K562 (cell line): ENCODE measurements around the gene NUDT1. TPM values are rescaled to one million over a fixed set of nuclear protein-coding genes. Genes with fewer than 3 reads are reported as not detected.

Source experiments
- E4F1 ChIP-seq: fragments of 250-450 bp; sonication (Bioruptor Pico); IDR thresholded peaks from 2 replicates; pipeline ENCODE4 v1.5.0; 2021; ENCODE audit warnings: mild to moderate bottlenecking, borderline replicate concordance
- ELK3 ChIP-seq: fragments of 450-650 bp; formaldehyde crosslinking; IDR thresholded peaks from 2 replicates; pipeline ENCODE4 v1.4.0; 2020; ENCODE audit warnings: mild to moderate bottlenecking
- HCFC1 ChIP-seq: IDR thresholded peaks from 2 replicates; pipeline ENCODE4 v1.6.1; 2012; ENCODE audit warnings: low read depth, low read length, improper control_type of control experiment
- HNRNPL ChIP-seq: fragments of 200-400 bp; formaldehyde crosslinking; IDR thresholded peaks from 2 replicates; pipeline ENCODE4 v1.6.1; 2017; ENCODE audit warnings: low read depth, mild to moderate bottlenecking, low read length
- MEIS2 ChIP-seq: fragments of 450-650 bp; IDR thresholded peaks from 2 replicates; pipeline ENCODE4 v1.6.1; 2014; ENCODE audit warnings: mild to moderate bottlenecking; ENCODE audit not compliant: partially characterized antibody
- PKNOX1 ChIP-seq: fragments of 450-650 bp; IDR thresholded peaks from 2 replicates; pipeline ENCODE4 v1.6.1; 2016
- POLR3A ChIP-seq: IDR thresholded peaks from 2 replicates; pipeline ENCODE4 v1.6.1; 2011; ENCODE audit warnings: borderline replicate concordance, mild to moderate bottlenecking, moderate library complexity; ENCODE audit not compliant: insufficient read length, insufficient read depth; ENCODE audit errors: extremely low read depth
- RNF2 ChIP-seq: sonication (generic); IDR thresholded peaks from 2 replicates; pipeline ENCODE4 v1.6.1; 2016
- SMARCB1 ChIP-seq: IDR thresholded peaks from 2 replicates; pipeline ENCODE4 v1.6.1; 2011; ENCODE audit warnings: improper control_type of control experiment, low read depth; ENCODE audit not compliant: insufficient read length
- TAL1 ChIP-seq: fragments of 450-650 bp; IDR thresholded peaks from 2 replicates; pipeline ENCODE4 v1.6.1; 2016; ENCODE audit warnings: mild to moderate bottlenecking
- UBTF ChIP-seq, 2 experiments: IDR thresholded peaks; 2 replicates each; pipeline ENCODE4 v1.6.1; 2012; ENCODE audit warnings: improper control_type of control experiment in 2 of 2, low read depth in 2 of 2, low read length in 2 of 2, borderline replicate concordance in 1 of 2
- ZNF41 ChIP-seq: fragments of 250-450 bp; sonication (Bioruptor Pico); conservative IDR thresholded peaks from 2 replicates; pipeline ENCODE4 v1.4.0; 2020; ENCODE audit warnings: mild to moderate bottlenecking
- ZNF695 ChIP-seq: fragments of 450-650 bp; formaldehyde crosslinking; IDR thresholded peaks from 2 replicates; pipeline ENCODE4 v1.4.0; 2020; ENCODE audit warnings: mild to moderate bottlenecking, moderate library complexity
- polyA plus RNA-seq, 8 experiments: library from polyadenylated mRNA; depleted of rRNA in 4 of 8; stranded (reverse) in 5 of 8; unstranded in 3 of 8; fragments of >200 nt; fragmentation: Nextera tagmentation in 2 of 8; fragmentation: Illumina TruSeq in 1 of 8; extraction: Ambion mirVana in 2 of 8; extraction: Trizol in 1 of 8; gene quantifications; 2 replicates each; pipeline versions ENCODE4 v1.2.1 to v1.2.3, GENCODE V29; 2011 to 2014; ENCODE audit warnings: inconsistent platforms in 1 of 8, missing spikeins in 1 of 8
- total RNA-seq, 7 experiments: library from RNA; depleted of rRNA in 6 of 7; stranded (reverse); fragments of >200 nt in 6 of 7; fragmentation: Illumina TruSeq in 2 of 7; extraction: Trizol in 2 of 7; gene quantifications; 2 replicates each; pipeline versions ENCODE4 v1.2.1 to v1.2.3, GENCODE V29; 2011 to 2021; ENCODE audit warnings: low replicate concordance in 1 of 7
- TF ChIP-seq, protein P1 (sequence below): fragments of 150-350 bp; conservative IDR thresholded peaks from 2 replicates; pipeline ENCODE4 v1.6.1; 2014; ENCODE audit warnings: low read length
- TF ChIP-seq, protein P2 (sequence below): conservative IDR thresholded peaks from 2 replicates; pipeline ENCODE4 v1.6.1; 2011; ENCODE audit warnings: low read depth, mild to moderate bottlenecking, low read length; ENCODE audit not compliant: control insufficient read depth

Gene NUDT1
- total and polyA plus RNA-seq, 9 of the 15 experiments (the other 6 are each of a cell fraction or from before 2014, with no cell fraction given) = 5.3 to 73.3 (median 29.6) TPM

- TF ChIP-seq ZNF41 (no peak), SMARCB1 (no peak), PKNOX1 (peak; percentile 51; the same call in 1 of the 2 replicates), HNRNPL (no peak), POLR3A (no peak), TAL1 (no peak), ELK3 (CRISPR knock-in tag) (no peak), RNF2 (no peak), MEIS2 (no peak), ZNF695 (no peak), E4F1 (CRISPR knock-in tag) (no peak), UBTF (IDR thresholded peaks at IDR 0.05; ENCODE audit: borderline replicate concordance in 1 of 2, low read depth in 2 of 2, low read length in 2 of 2) (peak; percentile 27 to 28; a peak in 1 of 4 replicates), HCFC1 (peak; percentile 73)
- TF ChIP-seq, protein P1, sequence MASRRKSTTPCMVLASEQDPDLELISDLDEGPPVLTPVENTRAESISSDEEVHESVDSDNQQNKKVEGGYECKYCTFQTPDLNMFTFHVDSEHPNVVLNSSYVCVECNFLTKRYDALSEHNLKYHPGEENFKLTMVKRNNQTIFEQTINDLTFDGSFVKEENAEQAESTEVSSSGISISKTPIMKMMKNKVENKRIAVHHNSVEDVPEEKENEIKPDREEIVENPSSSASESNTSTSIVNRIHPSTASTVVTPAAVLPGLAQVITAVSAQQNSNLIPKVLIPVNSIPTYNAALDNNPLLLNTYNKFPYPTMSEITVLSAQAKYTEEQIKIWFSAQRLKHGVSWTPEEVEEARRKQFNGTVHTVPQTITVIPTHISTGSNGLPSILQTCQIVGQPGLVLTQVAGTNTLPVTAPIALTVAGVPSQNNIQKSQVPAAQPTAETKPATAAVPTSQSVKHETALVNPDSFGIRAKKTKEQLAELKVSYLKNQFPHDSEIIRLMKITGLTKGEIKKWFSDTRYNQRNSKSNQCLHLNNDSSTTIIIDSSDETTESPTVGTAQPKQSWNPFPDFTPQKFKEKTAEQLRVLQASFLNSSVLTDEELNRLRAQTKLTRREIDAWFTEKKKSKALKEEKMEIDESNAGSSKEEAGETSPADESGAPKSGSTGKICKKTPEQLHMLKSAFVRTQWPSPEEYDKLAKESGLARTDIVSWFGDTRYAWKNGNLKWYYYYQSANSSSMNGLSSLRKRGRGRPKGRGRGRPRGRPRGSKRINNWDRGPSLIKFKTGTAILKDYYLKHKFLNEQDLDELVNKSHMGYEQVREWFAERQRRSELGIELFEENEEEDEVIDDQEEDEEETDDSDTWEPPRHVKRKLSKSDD = no peak
- TF ChIP-seq, protein P2, sequence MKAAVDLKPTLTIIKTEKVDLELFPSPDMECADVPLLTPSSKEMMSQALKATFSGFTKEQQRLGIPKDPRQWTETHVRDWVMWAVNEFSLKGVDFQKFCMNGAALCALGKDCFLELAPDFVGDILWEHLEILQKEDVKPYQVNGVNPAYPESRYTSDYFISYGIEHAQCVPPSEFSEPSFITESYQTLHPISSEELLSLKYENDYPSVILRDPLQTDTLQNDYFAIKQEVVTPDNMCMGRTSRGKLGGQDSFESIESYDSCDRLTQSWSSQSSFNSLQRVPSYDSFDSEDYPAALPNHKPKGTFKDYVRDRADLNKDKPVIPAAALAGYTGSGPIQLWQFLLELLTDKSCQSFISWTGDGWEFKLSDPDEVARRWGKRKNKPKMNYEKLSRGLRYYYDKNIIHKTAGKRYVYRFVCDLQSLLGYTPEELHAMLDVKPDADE = peak; percentile 89
These were observed at the start of gene NUDT1, which contains the start of gene MRM2 (continued) for GRCh38 chr7:2241580-2242540.
